Stimulated activated CD4-positive, alpha-beta T cell treated with anti-CD3 and anti-CD28 coated beads, Interleukin-4, amount 100 ng/mL, for 1 hour (primary cell): ENCODE data around the gene ADGRD1.

Experiments used
- DNase-seq: peaks from one replicate; pipeline ENCODE4 v3.0.0-alpha.2; 2020

Gene ADGRD1

DNA sequence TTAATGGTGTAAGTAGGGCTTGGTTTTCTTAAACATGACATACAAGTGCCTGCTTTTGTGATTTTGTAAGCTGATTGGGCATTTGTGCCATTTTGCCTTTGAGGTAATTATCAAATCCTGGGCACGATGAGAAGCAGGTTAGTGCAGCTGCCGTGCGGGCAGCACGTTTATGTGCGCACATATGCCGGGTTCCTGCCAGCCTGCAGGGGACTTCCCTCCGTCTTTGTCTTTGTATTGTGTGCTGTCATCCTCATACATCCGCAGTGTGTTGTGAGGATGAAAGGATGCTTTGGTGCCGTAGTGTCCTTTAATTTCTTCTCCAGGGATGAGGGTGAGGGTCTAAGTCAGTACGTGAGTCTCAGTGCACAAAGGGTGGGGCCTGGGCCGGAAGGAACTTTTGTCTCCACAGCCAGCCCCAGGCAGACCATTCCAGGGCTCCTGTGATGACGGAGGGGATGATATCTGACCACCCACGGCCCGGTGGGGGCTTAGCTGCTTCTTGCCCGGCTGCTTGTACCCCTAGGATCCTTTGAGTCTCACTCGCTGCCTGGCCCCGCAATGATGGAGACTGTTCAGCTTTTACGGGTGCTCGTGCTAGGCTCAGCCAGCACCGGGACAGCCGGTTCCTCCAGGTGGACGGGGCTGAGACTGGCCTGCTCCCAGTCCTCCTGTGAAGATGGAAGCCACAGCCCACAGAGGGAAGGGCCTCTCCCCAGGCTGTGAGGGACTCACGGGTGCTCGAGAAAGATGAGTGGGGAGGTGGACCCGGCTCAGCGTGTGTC, 54.6 kb downstream of the ADGRD1 start:
- no peak for DNase-seq

- no peak for DNase-seq
These were observed 55.2 kb downstream of the ADGRD1 start for GRCh38 chr12:131008913-131009270.

DNA sequence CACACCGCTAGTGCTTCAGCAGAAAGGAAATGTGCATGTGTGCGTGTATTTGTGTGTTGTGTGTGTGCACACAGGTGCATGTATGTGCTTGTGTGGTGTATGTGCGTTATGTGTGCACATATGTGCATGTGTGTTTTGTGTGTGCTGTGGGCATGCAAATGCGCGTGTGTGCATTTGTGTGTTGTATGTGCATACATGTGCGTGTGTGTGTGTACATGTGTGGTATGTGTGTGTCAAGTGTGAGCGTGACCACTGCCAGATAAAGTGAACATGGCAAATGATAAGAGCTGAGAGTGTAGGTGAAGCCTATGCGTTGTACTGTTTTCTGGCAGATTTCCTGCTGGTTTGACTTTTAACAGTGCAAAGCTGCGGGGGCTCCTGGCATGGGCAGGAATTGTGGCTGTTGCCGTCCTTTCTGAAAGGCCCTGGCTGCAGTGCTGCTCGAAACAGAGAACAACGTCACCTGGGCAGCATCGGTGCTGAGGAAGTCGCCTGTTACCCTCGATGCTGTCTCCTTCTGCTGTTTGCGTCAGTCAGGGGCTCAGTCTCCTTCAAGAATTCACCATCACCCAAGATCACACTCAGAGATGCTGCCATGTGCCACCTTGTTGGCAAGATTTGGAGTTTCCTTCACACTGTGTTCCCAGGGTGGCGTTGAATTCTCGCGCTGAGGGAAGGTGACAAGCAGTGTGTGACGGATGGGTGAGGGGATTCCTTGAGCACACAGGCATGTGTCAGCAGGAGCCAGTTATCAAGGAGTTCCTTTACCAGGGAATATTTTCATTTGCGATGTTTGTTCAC, 56.1 kb downstream of the ADGRD1 start:
- no peak for DNase-seq

GRCh38 chr12:131010396-131011131, 56.9 kb downstream of the ADGRD1 start:
- no peak for DNase-seq

- no peak for DNase-seq
These were observed 57.7 kb downstream of the ADGRD1 start for GRCh38 chr12:131011165-131012079.

DNA sequence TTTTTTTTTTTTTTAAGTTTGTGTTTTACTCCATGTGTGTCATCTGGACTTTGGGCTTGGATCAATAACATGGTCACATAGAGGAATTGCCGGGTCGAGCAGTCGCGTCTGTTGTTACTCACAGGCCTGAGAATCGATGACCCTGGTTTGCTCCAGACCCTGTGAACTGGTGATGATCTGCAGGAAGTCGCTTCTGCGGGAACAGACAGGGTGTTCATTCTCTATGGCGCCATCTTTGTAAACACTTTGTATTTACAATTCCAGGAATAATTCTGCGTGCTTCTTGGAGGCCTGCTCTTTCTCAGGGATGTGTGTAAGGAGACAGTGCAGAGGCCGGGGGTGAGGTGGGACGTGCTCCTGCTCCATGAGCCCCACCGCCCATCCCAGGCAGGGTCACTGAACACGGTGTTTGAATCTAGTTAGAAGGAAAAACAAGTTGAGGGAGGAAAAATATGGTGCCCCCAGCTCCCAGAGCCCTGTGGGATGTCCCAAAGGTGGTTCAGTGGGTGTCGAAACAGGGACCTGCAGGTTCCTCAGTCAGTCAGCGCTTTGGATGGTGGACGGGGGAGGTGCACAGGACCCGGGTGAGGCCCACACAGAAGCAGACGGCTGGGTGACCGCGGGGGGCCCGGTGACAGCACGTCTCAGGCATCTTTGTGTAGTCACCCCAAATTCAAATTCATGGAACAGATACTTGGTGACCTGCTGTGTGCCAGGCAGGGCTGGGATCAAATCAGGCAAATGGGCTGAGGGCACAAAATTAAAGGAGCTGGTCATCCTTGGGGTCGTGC, 58.8 kb downstream of the ADGRD1 start:
- DNase-seq, result no peak

DNA sequence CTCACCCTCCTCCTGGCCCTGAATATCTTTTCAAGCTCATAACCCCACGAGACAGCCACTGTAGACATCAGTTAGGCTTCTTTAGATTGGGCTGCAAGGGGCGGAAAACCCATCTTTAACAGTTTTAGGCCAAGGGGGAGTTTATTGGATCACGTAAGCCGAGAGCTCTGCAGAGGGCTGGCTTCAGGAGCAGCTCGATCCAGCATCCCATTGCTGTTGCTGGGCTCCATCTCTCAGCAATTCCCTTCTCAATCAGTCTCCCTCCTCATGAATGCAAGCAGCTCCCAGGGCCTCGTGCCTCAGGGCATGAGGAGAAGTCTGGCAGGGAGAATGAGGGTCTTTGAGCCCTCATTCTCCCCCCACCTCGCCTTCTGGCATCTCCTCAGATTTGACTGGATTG, 59.4 kb downstream of the ADGRD1 start:
- DNase-seq, result no peak

DNA sequence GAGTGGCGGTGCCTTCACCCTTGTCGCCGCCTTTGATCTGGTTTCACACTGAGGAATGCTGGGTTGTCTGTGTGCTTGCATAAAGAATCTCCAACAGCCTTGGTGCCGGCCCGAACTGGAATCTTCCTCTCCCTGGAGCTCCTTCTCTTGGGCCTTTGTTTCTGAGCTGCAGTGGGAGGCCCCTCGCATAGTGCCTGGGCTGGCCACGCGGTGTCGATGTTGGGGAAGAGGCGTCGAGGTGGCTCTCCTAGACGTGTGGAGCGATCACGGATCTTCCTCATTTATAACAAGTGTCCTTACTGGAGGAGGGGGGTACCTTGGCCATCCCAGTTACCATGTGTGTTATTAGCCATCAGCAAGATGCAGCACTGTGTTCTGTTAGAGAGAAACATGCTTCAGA, 60.6 kb downstream of the ADGRD1 start:
- no peak for DNase-seq

DNA sequence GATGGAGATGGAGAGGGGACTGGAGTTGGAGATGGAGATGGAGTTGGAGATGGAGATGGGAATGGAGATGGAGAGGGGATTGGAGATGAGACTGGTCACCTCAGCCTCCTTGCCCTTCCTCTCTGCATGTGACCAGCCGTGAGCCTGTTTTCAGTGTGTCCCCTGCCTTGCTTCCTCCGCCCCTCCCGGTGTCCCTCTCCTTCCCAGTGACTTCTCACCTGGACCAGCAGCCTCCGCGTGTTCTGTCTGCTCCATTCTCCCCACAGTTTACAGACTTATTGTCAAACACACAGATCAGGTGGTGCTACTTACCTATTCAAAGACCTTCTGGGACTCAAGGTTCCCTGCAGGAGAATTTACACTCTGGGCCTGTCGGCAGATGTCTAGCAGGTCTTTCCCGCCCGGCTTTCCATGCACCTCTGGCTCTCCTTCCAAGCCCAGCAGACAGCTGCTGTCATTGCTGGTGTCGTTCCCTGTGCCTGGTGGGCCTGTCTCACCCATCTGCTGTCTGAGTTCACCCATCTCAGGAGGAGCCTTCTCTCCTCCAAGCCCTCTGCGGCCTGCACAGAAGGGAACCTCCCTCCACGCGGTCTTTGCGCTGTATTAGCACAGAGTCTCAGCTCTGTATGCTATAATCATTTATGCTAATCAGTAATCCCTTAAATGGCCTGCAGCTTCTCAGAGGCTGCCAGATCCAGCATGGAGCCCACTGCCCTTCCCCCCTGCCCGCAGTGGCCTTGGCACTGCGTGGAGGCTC, 62.1 kb downstream of the ADGRD1 start:
- DNase-seq, result no peak

DNA sequence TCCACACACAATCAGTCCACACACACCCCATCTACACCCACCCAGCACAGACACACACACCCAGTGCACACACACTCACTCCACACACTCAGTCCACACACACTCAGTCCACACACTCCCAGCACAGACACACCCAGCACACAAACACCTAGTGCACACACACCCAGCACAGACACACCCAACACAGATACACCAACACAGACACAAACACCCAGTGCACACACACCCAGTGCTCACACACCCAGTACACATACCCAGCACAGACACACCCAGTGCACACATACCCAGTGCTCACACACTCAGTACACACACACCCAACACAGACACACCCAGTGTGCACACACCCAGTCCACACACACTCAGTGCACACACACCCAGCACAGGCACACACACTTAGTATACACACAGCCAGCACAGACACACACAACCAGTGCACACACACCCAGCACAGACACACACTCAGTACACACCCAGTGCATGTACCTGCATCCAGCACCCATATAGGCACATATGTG, 63.8 kb downstream of the ADGRD1 start:
- no peak for DNase-seq

DNA sequence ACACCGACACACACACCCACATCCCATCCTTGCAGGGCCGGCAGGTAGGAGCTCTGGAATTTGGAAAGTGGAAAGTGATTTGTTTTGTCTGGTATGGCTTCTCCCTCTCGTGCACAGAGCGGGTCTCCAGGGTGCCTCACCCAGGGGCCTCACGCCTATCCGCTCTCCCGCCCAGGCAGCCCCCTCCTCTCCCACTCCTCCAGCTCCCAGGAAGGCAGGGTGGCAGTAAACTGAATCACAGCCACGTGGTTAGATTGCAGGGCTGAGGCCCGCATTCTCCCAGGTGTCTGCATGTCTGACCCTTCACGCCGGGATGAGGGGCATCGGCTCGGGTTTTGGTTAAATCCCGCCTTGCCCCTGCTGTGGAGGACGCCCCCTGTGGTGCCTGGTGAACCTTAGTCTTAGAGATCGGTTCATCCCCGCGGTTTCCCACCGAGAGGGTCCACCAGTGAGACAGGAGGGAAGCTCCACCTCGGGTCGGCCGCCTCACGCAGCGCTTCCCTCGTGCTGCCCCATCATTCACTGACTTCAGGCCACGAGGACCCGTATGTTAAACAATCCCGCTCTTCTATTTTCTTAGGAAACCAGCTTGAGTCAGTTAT, 64.4 kb downstream of the ADGRD1 start:
- DNase-seq, result no peak

- DNase-seq, result no peak
These were observed 65.2 kb downstream of the ADGRD1 start for GRCh38 chr12:131018808-131019397.

GRCh38 chr12:131020326-131021153, 66.8 kb downstream of the ADGRD1 start:
- no peak for DNase-seq

- no peak for DNase-seq
These were observed 67.4 kb downstream of the ADGRD1 start for GRCh38 chr12:131021154-131021541.

DNA sequence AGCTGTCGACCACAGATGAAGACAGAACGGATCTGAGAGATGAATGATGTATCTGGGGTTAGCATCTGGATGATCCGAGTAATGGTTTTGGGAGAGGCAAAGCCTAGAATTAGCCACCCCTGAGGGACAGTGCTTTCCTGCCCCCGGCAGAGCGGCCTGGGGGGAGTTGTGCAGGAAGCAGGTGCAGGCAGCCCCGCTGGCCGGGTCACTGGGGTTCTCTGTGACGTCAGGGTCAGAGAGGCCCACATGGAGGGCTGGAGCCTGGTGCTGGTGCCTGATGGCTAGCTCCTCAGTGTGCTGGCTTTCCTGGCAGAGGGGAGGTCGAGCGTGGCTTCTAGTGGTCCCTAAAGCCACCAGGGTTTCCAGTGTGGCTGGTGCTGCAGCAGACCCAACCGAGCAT, 70.3 kb downstream of the ADGRD1 start:
- DNase-seq, result no peak

DNA sequence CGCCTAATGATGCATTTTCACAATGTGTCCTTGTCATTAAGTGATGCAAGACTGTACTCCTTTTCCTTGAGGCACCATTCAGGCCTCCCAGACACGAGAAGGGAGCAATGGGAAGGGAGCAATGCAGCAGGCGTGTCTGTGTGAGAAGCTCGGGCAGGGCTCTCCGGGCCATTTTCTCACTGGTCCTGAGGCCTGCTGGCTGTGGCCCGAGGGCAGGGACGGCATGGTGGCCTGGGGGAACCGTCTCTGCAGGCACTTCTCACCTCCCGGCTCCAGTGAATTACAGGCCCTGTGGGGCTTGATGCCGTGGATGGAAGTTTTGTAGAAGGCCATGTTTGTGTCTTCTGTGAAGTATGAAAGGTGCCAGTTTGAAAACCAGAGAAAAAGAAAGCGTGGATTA, 71.0 kb downstream of the ADGRD1 start:
- no peak for DNase-seq

DNA sequence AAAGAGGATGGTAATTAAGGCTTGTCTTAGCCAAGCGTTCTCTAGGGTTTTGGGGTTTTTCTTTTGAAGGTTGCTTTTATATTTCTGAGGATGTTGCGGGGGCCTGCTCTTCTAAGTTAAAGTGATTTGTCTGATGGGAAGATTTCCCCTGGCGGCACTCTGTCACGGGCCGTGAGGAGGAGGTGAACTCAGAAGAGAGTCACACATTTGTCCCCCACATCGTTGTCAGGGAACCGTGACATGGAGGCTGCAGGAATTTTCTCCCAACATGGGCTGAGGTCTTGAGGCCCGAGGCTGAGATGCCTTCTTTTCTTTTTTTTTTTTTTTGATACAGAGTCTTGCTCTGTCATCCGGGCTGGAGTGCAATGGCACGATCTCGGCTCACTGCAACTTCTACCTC, 71.5 kb downstream of the ADGRD1 start:
- DNase-seq, result no peak

DNA sequence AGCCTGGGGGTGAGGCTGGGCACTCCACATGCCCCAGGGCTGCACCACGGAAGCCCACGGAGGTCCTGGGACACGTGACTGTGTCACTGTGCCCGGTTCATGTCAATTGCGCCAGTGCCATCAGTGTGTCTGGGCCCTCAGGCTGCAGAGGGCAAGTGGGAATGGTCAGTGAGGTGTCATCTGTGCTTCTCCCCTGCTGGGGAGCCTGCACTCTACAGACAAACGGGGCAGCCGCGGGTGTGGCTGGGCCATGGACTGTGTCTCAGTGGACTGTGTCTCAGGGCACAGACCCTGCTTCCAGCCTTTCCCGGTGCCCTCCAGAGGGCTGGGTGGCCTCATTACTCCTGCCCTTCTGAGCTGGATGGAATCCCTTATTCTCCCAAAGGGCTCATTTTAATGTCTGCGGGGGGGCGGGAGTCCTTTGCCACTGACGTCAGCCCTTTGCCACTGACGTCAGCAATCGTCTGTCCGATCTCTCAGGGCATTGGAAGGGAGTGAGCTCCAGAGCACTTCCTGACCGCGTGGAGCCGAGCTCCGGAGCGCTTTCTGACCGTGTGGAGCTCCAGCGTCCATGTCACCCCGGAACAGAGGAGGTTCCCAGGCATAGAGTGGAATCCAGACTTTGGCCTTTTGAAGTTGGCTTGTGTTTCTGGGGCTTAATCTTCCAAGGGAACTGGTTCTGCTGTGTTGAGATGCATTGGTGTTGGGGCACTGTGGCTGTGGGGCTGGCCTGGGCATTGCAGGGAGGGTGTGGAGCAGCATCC, 72.4 kb downstream of the ADGRD1 start:
- no peak for DNase-seq
